MM.1S (cell line): Measurements from ENCODE around the gene RBKS.

Experiments
- DNase-seq: peaks from one replicate; pipeline ENCODE4 v3.0.0-alpha.2; 2015
- H2AFZ ChIP-seq: fragments of 300-600 bp; sonication (generic); 2 replicates; pipeline ENCODE4 v1.6.0; 2016; ENCODE audit warnings: antibody characterized with exemption, low read length
- H3F3A ChIP-seq: fragments of 300-600 bp; sonication (generic); 2 replicates; pipeline ENCODE4 v1.6.1; 2016; ENCODE audit warnings: mild to moderate bottlenecking, antibody characterized with exemption, low read length, moderate library complexity, mixed read lengths; ENCODE audit not compliant: insufficient read depth
- H3K27ac ChIP-seq: fragments of 300-600 bp; sonication (generic); 2 replicates; pipeline ENCODE4 v1.5.1; 2016; ENCODE audit warnings: mild to moderate bottlenecking, low read length
- H3K27me3 ChIP-seq: fragments of 300-600 bp; sonication (generic); replicated peaks from 2 replicates; pipeline ENCODE4 v1.6.0; 2016; ENCODE audit warnings: low read length; ENCODE audit not compliant: insufficient read depth
- H3K36me3 ChIP-seq: fragments of 300-600 bp; sonication (generic); replicated peaks from 2 replicates; pipeline ENCODE4 v1.6.1; 2016; ENCODE audit warnings: mild to moderate bottlenecking, low read length, mixed read lengths; ENCODE audit not compliant: insufficient read depth
- H3K4me1 ChIP-seq: fragments of 300-600 bp; sonication (generic); 2 replicates; pipeline ENCODE4 v1.6.1; 2016; ENCODE audit warnings: low read length, mixed read lengths
- H3K4me2 ChIP-seq: fragments of 300-600 bp; sonication (generic); 2 replicates; pipeline ENCODE4 v1.6.0; 2016; ENCODE audit warnings: low read depth, low read length
- H3K4me3 ChIP-seq: fragments of 300-600 bp; sonication (generic); 2 replicates; pipeline ENCODE4 v1.5.1; 2016; ENCODE audit warnings: low read length, mixed read lengths
- H3K79me2 ChIP-seq: fragments of 300-600 bp; sonication (generic); 2 replicates; pipeline ENCODE4 v1.6.1; 2016; ENCODE audit warnings: mixed run types, low read length, mixed read lengths
- H3K9ac ChIP-seq: fragments of 300-600 bp; sonication (generic); 2 replicates; pipeline ENCODE4 v1.6.1; 2016; ENCODE audit warnings: low read length, mixed read lengths
- H3K9me2 ChIP-seq: fragments of 300-600 bp; sonication (generic); replicated peaks from 2 replicates; pipeline ENCODE4 v1.6.1; 2016; ENCODE audit warnings: mild to moderate bottlenecking, low read length, mixed read lengths; ENCODE audit not compliant: insufficient read depth
- H3K9me3 ChIP-seq: fragments of 300-600 bp; sonication (generic); replicated peaks from 2 replicates; pipeline ENCODE4 v1.6.1; 2016; ENCODE audit warnings: mild to moderate bottlenecking, low read length, mixed read lengths; ENCODE audit not compliant: insufficient read depth
- H4K20me1 ChIP-seq: fragments of 300-600 bp; sonication (generic); 2 replicates; pipeline ENCODE4 v1.6.1; 2016; ENCODE audit warnings: mild to moderate bottlenecking, low read length, moderate library complexity, mixed read lengths; ENCODE audit not compliant: insufficient read depth
- EZH2 ChIP-seq: fragments of 300-600 bp; sonication (generic); optimal IDR thresholded peaks from 2 replicates; pipeline ENCODE3; 2017; ENCODE audit warnings: low read depth, mild to moderate bottlenecking, antibody characterized with exemption, low read length, mixed read lengths
- EZH2phosphoT487 ChIP-seq: fragments of 300-600 bp; sonication (generic); IDR thresholded peaks from 2 replicates; pipeline ENCODE4 v1.6.1; 2018; ENCODE audit warnings: antibody characterized with exemption, low read length
- TF ChIP-seq, protein P1 (sequence below): fragments of 300-600 bp; sonication (generic); IDR thresholded peaks from 2 replicates; pipeline ENCODE4 v1.5.1; 2016; ENCODE audit warnings: antibody characterized with exemption, low read length, mixed read lengths

RBKS gene

GRCh38 chr2:27857417-27858172 lies 32.6 kb downstream of the RBKS start:
- no peak for DNase-seq

DNA sequence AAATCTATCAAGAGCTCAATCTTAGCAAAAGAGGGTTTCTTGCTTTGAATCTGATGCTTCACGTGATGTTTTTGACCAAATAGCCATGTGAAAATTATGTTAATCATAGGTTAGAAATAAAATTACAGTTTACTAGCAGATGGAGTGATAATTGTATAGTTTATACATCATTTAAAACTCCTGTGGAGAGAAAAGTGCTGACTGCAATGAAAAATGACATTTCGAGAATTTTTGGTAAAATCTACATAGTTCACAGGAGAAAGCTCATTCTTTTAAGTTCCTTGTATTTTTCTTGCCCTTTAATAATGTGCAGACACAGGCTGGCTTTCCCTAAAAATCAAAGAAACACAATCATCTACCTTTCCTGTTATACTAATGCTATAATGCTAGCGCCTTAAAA lies 33.2 kb downstream of the RBKS start:
- no peak overlapping the region for H3K27ac ChIP-seq
- no peak overlapping the region for H2AFZ ChIP-seq
- H3K4me2 ChIP-seq = no peak overlapping the region
- no peaks in the 10 kb centered on the region for H3K79me2 ChIP-seq
- no peak overlapping the region for H3K4me3 ChIP-seq
- H4K20me1 ChIP-seq = no peaks in the 10 kb centered on the region
- H3K4me1 ChIP-seq = no peaks in the 10 kb centered on the region
- H3K27me3 ChIP-seq = no peaks in the 10 kb centered on the region
- no peak overlapping the region for H3K9ac ChIP-seq
- H3K36me3 ChIP-seq = no peaks in the 10 kb centered on the region
- no peaks in the 10 kb centered on the region for H3K9me3 ChIP-seq
- TF ChIP-seq EZH2 = no peak
- TF ChIP-seq, protein P1, sequence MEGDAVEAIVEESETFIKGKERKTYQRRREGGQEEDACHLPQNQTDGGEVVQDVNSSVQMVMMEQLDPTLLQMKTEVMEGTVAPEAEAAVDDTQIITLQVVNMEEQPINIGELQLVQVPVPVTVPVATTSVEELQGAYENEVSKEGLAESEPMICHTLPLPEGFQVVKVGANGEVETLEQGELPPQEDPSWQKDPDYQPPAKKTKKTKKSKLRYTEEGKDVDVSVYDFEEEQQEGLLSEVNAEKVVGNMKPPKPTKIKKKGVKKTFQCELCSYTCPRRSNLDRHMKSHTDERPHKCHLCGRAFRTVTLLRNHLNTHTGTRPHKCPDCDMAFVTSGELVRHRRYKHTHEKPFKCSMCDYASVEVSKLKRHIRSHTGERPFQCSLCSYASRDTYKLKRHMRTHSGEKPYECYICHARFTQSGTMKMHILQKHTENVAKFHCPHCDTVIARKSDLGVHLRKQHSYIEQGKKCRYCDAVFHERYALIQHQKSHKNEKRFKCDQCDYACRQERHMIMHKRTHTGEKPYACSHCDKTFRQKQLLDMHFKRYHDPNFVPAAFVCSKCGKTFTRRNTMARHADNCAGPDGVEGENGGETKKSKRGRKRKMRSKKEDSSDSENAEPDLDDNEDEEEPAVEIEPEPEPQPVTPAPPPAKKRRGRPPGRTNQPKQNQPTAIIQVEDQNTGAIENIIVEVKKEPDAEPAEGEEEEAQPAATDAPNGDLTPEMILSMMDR = no peak
- no peak for TF ChIP-seq EZH2phosphoT487
- DNase-seq = no peak
- H3K9me2 ChIP-seq = no peaks in the 10 kb centered on the region
- no peaks in the 10 kb centered on the region for H3F3A ChIP-seq

More at GRCh38 chr2:27857417-27858172, 32.6 kb downstream of the RBKS start:
- Histone ChIP-seq H3K36me3 (no peaks in the 10 kb centered on the region), H3F3A (no peaks in the 10 kb centered on the region), H3K27me3 (no peaks in the 10 kb centered on the region), H3K4me3 (no peak overlapping the region), H3K9me3 (no peaks in the 10 kb centered on the region), H4K20me1 (no peaks in the 10 kb centered on the region), H3K9ac (no peak overlapping the region), H3K79me2 (no peaks in the 10 kb centered on the region), H3K4me1 (no peaks in the 10 kb centered on the region), H3K9me2 (no peaks in the 10 kb centered on the region), H3K4me2 (no peak overlapping the region), H3K27ac (no peak overlapping the region), H2AFZ (no peak overlapping the region)
- no peak for TF ChIP-seq EZH2
- TF ChIP-seq EZH2phosphoT487 = no peak
- TF ChIP-seq, protein P1 = no peak

DNA sequence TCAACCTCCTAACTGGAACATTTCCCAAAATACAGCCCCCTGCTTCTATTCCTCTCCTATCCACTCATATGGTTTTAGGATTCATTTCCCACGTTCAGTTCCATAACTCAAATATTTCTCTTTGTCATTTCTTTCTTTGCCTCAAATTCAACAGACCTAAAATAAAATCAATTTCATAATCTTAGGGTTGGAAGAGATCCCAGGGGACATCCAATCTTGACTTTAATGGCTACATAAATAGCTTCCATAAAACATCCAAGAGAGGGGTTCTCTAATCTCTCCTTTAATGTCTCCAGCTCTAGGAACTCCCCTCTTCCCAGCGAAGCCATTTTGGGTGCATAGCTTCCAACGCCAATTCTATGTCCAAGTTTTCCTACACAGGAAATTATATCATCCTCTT lies 33.8 kb downstream of the RBKS start:
- Histone ChIP-seq H3K4me1 (no peaks in the 10 kb centered on the region), H3K79me2 (no peaks in the 10 kb centered on the region), H3K9me2 (no peaks in the 10 kb centered on the region), H3K4me2 (no peak overlapping the region), H3K9ac (no peak overlapping the region), H3K9me3 (no peaks in the 10 kb centered on the region), H2AFZ (no peak overlapping the region), H3K27me3 (no peaks in the 10 kb centered on the region), H3K4me3 (no peak overlapping the region), H3K36me3 (no peaks in the 10 kb centered on the region), H4K20me1 (no peaks in the 10 kb centered on the region), H3K27ac (no peak overlapping the region), H3F3A (no peaks in the 10 kb centered on the region)
- no peak for TF ChIP-seq EZH2
- TF ChIP-seq, protein P1 = no peak
- TF ChIP-seq EZH2phosphoT487 = no peak
- DNase-seq = no peak
